Inferior parietal cortex (tissue), 1 donor: ENCODE measurements around the gene RSPH6A.
"Not testable (repeated sequence)": the region's sequence is repeated elsewhere in the genome, so short reads cannot be mapped to it uniquely, and the experiment has no call there.

Source experiments
- DNase-seq: peaks from one replicate; pipeline ENCODE4 v3.0.0-alpha.2; 2016; ENCODE audit errors: extremely low spot score

Gene RSPH6A

DNA sequence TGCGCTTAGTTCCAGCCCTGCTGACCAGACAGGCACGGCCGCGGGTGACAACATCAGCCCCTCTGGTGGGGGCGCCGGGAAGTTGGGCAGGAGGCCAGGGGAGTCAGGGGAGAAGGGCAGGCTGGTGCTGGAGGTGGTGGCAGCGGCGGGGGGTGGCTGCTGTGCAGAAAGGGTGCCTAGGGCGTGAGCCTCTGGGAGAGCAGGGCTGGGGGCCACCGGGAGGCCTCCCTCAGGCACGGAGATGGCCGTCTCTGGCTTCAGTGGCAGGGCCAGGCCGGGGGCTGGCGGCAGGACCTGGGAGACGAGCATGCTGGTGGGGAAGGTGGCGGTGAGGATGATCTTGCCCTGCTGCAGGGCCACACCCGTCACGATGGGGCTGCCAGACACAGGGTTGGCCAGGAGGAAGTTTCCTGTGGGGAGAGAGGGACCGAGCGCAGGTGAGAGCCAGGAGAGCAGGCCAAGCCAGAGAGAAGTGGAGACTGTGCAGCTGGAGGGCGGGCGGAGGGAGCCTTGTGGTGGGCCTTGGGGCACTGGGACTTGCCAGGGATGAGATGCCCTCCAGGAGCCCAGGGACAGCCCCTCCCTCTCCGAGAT is 49.3 kb downstream of the RSPH6A start:
- no peak for DNase-seq

DNA sequence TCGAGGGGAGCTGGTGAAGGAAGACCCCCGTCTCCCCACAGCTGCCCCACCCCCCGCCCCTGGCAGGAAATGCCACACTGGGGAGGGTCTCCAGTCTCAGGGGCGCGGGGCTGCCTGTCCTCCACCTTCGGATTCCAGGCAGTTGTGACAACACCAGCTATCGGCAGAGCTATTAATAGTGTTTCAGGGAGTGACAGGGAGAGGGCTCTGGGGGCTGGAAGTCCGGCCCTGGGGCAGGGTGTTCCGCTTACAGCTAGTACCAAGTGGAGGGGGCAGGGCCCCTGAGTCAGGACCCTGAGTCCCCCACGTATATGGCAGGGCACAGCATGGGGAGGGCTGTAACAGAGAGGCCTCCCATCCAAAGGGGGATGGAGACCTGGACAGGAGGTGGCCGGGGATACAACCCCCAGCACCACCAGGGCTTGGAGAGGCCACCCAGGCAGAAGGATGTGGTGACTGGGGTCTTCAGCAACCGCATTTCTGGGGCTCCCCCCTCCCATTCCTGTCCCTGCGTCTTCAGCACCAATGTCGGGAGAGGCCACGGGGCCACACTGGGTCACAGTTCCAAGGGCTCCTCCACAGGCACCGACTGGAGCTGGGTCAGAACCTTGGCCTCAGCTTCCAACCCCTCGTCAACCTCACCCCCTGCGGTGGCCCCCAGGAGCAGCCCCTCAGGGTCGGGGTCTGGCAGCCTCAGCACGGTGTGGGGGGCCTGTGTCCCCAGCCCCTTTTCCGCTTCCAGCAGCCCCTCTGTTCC is 50.0 kb downstream of the RSPH6A start:
- no peak for DNase-seq

DNA sequence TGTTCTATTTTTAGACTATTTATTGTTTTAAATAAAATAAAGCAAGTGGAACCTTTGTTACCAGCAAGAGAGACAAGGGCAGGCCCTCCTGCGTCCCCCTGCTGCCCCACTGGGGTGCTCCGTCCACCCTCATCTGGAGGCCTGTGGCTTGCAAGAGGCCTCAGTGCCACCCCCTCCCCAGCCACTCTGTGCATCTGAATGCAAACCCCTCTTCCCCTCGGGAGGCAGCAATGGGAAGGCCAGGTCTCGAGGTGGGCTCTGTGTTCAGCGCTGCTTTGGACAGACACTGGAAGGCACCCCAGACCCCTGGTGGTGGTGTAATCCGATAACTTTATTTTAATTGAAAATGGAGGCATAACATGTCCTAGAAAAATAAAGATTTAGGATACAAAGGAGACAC is 50.6 kb downstream of the RSPH6A start:
- no peak for DNase-seq

DNA sequence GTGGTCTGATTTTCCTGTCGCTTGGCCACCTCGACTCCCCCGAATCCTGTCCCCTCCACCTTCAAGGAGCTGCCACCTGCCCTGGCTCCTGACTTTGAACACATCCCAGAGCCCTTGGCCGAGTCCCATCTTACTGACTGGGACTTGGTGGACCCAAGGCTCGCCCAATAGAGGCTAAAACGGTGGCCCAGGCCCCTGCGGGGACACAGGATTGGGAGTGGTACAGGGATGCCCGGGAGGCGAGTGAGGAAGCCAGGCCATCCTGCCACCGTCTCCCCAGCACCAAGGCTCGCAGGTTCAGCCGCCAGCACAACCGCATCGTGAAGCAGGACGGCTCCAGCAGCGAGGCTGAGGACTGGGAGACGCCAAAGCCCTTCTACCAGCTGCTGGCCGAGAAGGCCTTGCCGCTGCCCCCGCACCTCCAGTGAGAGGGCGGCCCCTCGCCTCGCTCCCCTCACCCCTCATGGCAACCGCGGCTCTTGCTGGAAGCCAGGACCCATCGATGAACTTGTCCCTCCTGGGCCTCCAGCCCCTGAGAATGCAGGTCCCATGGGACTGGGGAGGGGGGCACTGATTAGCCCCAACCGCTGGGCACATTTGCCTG is 51.3 kb downstream of the RSPH6A start:
- DNase-seq: no peak

DNA sequence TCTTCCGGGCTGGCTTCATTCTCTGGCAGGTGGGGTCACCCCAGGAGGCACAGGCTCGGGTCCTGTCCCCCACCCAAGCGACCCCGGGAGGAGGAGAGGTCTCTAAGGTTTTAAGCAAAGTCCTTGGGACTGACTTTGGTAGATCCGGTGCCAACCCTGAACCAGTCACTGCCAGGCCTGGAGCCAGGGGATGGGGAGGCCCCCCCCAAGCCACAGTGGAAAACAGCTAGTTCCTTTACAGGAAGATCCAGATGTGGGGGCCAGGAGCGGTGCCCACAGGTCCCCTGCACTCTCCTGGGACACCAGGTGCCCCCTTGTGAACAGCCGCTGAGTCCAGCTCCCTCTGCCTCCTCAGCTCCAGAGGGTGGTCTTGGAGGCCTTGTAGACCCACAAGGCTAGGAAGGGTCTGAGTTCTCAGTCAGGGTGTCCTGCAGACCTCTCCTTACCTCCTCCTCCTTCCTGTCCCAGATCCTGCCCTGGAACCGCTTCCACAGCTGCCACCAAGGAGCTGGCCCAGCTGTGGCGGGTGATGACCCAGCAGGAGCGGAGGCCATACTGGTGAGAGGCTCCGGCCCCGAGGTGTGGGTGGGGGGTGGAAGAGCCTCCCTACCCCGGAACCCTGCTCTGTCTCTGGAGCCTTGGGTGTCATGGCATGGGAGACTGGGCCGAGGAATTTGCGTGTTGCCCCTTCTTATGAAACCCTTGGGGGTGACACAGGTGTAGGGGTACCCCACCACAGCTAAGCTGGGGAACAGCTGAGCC is 52.1 kb downstream of the RSPH6A start:
- no peak for DNase-seq

DNA sequence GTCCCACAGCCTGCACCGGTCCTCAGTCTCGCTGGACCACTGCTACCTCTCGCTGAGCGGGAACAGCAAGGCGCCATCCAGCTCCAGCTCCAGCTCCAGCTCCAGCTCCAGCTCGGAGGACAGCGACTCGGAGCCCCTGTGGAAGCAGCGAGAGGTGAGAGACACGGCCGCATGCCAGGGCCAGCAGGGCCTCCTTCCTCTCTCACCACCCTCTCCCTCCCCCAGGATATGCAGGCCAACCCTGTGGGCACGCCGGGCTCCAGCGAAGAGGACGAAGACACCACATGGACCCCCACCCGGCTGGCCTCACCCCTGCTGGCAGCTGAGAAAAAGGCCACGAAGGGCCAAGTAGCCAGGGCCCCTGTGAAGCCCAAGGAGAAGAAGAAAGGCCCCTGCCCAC is 53.4 kb downstream of the RSPH6A start:
- DNase-seq: no peak

DNA sequence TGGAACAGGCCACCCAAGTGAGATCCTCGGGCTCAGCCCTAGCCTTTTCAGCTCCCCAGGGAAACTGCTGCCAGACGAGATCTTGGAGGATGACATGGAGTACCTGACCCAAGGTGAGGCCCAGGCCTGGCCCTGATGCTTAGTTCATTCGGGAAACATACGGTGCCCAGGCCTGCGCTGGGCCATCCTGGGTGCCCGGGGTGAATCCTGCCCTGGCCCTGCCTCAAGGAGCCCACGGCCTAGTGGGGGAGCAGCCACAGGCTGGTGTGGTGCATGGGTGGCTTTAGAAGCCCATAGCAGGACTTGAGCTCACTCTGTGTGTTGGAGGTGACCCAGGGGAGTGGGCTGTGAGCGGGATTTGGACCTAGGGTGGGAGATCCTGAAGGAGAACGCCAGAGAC is 56.2 kb downstream of the RSPH6A start:
- no peak for DNase-seq

DNA sequence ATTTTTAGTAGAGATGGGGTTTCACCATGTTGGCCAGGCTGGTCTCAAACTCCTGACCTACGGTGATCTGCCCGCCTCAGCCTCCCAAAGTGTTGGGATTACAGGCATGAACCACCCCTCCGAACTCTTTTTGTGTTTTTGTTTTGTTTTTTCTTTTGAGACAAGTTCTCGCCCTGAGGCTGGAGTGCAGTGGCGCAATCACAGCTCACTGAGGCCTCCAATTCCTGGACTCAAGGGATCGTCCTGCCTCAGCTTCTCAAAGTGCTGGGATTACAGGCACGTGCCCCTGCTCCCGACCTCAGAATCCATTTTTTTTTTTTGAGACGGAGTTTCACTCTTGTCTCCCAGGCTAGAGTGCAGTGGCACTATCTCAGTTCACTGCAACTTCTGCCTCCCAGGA is 57.4 kb downstream of the RSPH6A start:
- no peak for DNase-seq

DNA sequence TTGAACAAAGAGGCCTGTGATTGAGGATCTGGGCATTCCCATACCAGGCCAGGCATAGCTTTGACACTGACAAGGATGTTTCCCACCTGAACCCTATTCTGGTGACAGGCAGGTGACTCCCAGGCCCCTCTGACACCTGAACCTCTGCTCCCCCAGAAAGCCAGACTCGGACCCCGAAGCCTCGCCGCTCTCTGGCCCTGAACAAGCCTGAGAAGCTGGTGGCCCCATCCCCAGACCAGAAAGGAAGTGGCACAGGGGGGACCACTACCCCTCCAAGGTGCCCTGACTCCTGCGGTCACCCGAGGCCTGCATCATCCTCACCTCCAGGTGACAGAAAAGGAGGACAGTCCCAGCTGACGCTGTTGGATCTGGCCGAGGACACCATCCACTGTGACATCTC is 60.8 kb downstream of the RSPH6A start:
- no peak for DNase-seq

DNA sequence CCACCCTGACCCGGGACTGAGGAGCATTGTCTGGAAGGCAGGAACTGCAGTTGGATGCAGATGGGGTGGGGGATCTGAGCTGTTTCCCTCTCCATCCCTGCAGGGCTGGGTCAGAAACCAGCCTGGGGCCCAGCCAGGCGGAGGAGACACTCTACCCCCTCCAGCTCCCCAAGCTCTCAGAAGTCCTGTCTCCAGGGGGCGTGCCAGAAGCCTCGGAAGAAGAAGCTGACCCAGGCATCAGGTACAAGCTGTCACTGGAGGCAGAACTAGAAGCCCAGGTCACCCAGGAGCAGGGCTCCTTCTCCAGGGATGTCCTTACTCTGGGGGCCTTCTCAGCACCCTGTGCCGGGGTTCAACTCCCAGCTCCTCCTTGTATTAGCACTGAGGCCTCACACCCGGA is 61.6 kb downstream of the RSPH6A start:
- DNase-seq: no peak

DNA sequence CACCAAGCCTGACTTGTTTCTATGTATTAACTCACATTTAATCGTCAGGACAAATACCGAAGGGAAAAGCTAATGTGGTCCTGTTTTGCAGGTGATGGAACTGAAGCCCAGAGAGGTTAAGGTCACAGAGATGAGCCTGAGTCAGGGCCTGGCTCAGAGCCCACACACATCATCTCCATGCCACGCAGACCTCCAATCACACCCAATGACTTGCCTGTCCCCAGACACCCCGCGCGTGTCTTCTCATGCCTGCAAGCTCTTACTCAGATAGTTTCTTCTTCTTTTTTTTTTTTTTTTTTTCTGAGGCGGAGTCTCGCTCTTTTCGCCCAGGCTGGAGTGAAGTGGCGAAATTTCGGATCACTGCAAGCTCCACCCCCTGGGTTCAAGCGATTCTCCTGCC is 62.5 kb downstream of the RSPH6A start:
- no peak for DNase-seq

DNA sequence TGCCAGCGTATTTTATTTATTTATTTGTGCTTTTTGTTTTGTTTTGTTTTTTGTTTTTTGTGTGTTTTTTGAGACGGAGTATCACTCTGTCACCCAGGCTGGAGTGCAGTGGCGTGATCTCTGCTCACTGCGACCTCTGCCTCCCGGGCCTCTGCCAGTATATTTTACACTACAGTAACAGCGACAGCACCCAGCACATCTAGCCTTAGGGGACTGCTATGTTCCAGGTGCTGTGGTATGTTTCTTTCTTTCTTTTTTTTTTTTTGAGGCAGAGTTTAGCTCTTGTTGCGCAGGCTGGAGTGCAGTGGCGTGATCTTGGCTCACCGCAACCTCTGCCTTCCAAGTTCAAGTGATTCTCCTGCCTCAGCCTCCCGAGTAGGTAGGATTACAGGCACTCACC is 63.6 kb downstream of the RSPH6A start:
- DNase-seq: not testable (repeated sequence)

DNA sequence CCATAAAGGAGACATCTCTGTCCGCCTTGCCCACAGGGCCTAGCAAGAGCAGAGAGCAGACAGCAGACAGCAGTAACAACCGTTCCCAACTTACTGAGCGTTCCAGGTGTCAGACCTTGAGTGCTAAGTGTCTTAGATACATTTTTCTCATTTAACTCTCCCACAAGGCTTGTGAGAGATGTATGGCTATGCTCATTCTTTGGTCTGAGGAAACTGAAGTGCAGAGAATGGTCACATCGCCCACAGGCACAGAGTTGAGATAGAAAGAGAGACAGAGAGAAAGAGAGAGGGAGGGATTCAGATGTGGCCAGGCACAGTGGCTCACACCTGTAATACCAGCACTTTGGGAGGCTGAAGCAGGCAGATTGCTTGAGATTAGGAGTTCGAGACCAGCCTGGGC is 67.6 kb downstream of the RSPH6A start:
- no peak for DNase-seq

DNA sequence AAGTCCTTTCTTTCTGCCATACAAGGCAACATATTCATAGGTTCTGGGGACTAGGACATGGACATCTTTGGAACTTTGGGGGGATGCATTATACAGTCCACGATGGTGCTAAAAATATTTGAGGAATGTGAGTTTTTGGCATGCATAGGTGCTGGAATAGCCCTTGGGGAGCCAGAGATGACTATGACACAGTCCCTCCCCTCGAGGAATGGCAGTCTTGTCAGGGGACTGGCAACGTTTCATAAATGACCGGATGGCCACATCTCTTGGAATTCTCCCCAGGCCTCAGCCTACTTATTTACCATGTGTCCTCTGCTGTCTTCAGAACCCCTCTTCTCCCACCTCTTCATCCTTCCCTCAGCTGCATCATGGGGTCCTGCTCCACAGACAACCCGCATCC is 68.2 kb downstream of the RSPH6A start:
- DNase-seq: no peak
